HG03354 (cell line): ENCODE data around the gene ZNF646.
A peak's percentile ranks its signal among the peaks of the same experiment; 100 is the strongest.

Experiments
- ATAC-seq: cut with Tn5 transposase; IDR thresholded peaks from one replicate; pipeline ENCODE4 v1.9.1; 2021; ENCODE audit warnings: mild to moderate bottlenecking; ENCODE audit not compliant: unreplicated experiment, poor library complexity, severe bottlenecking

The ZNF646 gene

DNA sequence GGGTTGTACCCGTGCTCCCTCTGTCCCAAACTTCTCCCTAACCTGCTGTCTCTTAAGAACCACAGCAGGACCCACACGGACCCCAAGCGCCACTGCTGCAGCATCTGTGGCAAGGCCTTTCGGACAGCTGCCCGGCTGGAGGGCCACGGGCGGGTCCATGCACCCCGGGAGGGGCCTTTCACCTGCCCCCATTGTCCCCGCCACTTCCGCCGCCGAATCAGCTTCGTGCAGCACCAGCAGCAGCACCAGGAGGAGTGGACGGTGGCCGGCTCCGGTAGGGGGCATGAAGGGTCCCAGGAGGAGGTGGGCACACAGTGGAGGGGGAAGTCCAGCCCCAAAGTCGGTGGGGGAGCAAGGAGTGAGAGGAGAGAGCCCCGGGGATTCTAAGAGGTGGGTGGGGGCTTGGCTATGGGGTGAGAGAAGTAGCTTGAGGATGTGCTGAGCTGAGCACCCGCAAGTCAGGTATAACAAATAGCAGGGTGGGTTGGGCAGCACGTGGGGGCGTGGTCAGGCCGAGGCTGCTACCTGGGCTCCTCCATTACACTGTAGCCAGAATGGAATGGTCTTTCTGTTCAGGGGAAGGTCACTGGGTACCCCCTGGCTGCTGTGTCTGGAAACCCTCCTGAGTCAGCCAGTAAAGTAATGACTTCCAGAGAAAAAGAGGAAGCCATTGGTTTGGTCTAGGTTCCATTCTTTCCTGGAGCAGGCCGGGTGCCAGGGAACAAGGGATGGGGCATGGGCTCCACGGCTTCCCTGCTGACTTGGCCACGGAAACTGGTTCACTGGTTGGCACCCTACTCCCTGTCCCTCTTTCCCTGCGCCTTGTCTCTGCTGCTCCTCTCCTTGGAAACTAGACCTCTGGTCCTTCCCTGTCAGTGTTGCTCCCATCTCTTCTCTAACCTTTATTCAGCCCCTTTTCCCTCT lies 7.5 kb downstream of the ZNF646 start:
- no peak for ATAC-seq

DNA sequence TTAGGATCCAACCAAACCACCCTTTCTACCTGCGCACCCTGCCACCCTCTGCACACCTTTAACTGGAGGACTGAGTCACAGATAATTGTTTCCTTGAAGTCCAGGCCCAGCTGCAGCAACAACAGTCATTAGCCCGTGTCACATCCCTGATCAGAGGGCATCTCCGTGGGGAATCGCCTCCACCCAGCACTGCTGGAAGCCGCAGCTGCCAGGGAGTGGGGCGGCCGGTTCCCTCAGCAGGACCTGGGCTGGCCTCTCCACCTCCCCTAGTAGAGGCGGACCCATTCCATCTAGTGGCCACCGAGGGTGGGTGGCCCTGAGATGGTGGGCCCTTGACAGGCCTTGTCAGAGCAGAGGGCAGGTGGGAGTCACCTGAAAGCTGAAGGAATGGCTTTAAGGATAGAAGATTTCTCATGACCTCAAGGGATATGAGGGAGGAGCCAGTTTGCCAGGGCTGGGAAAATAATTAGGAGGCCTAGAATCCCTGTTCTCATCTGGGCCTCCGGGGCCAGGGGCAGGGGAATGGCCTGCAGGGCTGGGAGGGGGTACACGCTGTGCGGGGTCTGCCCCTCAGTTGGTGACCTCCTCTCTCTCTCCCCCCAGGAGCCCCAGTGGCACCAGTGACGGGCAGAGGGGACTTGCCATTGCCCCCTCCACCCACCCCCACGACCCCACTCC lies 8.3 kb downstream of the ZNF646 start:
- ATAC-seq: no peak

DNA sequence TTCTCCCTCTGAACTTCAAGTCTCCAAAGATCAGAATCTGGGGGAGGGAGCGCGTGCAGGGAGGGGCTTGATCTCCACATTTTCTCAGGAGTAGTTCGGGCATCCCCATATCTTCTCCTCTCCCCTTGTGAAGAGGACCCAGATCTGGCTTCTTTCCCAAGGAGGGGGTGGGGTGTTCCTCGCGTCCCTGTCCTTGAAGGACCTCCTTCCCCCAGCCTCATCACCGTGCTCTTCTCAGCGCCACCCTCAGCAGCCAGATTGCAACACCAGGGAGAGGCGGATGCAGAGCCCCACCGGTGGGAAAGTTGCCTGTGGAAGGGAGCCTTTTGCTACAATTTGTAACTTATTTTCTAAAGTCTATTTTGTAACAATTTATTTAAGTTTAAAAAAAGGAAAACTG lies 8.9 kb downstream of the ZNF646 start:
- no peak for ATAC-seq

GRCh38 chr16:31083556-31083955 lies 9.3 kb downstream of the ZNF646 start:
- ATAC-seq: no peak

- ATAC-seq: no peak
These were observed 9.8 kb downstream of the ZNF646 start for GRCh38 chr16:31083981-31084380.

DNA sequence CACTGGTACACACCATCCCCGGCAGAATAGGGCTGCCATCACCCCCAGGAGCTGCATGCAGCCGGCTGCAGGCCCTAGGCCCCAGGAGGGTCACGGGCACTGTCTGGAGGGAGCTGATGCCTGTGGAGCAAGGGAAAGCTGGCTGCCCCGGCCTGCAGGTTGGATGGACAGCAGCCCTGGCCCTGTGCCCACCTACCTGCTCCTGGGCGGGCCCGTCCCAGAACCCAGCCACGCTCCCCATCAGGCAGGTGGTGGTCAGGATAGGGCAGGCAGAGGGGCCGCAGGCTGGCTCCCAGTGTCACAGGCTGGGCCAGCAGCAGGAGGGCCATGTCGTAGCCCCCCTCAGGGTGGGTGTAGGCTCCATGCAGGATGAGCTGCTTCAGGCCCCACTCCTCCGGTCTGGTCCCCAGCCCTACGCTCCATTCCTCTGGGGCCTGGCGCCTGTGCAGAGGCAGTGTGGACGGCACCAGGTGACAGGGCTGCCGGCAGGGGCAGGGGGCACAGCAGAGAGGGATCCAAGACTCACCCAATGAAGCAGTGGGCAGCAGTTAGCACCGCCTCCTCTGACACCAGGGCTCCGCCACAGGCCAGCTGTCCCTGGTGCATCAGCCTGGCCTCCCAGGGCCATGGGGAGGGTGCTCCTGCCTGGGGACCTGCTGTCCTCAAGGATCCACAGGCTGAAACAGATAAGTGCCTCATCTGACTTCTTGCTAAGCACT lies 10.5 kb downstream of the ZNF646 start:
- ATAC-seq: no peak

GRCh38 chr16:31085411-31085810 lies 11.2 kb downstream of the ZNF646 start:
- ATAC-seq: no peak

DNA sequence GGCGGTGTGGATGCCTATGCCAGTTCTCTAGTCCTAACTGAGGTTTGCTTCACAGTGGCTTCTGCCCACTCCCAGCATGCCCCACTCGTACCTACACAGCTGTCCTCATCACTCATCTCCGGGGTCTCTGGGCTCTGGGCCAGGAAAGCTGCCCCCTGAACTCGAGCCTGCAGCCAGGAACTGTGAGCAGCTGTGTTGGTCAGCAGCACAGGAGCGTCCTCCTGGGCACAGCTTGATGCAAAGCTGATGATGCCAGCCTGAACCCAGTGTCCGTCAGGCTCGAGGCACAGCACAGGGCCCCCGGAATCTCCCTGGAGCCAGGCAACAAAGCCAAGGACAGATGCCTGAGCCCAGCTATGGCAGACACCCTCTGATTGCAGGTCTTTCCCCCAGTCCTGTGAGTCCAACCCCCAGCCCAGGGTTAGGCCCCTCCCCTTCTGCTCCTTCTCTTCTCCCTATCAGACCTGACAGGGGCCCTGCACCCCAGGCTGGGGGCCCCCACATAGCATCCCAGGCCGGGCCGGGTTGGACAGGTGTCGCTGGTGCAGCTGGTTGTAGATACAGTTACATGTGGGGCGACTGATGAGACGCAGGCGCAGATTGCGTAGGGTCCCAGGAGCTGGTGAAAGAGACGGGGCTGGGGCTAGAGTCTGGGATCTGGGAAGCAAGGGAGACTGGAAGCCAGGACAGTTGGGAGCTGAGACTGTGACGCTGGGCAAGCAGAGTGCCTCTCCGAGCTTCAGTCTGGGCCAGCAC lies 11.8 kb downstream of the ZNF646 start:
- ATAC-seq: no peak

DNA sequence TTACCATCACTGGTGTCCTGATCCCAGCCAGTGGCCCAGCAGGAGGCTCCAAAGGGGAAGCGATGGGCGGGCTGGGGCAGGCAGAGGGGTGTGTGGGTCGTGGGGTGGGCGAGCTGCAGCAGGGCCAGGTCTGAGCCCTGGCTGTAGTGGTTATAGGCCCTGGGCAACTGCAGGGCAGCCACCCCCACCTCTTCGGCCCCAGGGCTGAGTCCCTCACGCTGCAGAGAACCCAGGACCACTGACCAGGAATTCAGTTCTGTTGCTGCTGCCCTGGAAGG lies 12.3 kb downstream of the ZNF646 start:
- ATAC-seq: no peak

DNA sequence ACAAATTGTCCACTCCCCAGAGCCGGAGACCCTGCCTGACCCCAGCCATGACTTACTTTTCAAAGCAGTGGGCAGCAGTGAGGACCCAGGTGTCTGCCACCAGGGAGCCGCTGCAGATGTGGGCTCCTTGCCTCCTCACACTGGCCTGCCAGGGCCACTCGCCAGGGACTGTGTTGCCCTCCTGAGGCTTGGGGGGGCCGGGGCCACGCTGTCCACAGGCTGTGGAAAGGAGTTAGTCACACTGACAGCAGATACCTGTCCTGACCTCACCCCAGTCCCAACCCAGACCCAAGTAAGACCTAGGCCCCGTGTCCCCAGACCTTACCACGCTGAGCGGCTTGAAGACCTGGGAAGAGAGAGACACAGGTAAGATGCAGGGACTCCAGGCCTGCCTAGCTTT lies 13.3 kb downstream of the ZNF646 start:
- ATAC-seq: no peak

DNA sequence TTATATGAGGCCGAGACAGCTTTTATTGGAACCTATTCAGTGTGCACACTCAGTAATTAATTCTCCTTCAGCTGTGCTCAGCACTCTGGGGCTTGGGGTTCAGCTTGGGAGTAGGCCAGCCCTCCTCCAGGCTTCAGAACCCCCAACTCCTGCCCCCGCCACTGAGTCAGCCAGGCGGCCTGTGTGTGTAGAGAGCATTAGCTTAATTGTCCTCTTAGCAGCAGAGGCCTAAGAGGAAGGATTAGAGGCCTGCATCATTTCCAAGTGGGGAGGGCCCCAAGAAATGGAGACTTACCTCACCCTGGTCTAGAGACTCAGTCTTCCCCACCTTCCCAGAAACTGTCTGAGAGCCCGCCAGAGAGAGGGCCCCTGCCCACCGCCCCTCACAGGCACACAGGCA lies 13.7 kb downstream of the ZNF646 start:
- no peak for ATAC-seq

- no peak for ATAC-seq
These were observed 14.4 kb downstream of the ZNF646 start, which contains the start of gene PRSS53 for GRCh38 chr16:31088459-31089183. Gene PRSS53, minus strand, starts transcription at chr16:31088943. Its CDS starts 134 bp downstream, at chr16:31088809.

- ATAC-seq: no peak
These were observed 15.0 kb downstream of the ZNF646 start for GRCh38 chr16:31089199-31089598.

GRCh38 chr16:31090540-31090939 lies 16.3 kb downstream of the ZNF646 start:
- no peak for ATAC-seq

- no peak for ATAC-seq
These were observed 18.1 kb downstream of the ZNF646 start for GRCh38 chr16:31092330-31092729.

DNA sequence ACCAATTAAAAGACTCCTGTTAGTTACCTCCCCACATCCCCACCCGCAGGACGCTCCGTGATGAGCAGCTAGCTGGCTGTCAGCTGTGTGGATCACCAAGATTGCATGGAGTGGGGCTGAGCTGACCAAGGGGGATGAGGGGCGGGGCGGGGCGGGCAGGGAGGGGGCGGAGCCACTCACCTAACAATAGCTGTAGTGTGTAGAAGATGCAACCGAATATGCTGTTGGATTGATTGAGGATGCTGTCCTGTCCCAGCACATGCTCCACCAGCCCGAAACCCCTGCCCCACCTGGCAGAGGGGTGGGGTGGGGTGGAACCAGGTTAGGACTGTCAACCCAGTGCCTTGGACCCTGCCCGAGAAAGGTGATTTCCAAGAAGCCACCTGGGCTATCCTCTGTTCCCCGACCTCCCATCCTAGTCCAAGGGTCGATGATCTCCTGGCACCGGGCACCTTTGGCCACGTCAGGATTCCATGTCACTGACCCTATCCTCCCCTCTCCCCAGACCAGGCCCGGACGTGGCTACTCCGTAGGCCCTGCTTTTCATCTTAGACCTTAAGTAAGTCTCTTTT lies 19.0 kb downstream of the ZNF646 start:
- no peak for ATAC-seq

DNA sequence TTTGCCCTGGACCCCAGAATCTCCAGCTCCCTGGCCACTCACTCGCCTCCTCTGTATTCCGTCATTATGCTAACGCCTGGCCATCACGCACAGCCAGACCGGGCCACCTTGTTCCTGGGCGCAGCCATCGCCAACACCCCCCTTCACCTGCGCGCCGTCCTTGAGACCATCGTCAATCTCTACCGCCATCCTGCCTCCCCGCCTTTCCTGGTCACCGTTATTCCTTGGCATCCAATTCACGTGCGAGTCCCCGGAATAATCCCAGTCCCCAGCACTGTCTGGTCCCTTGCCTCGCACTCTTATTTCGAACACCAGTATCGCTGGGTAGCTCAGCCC lies 19.8 kb downstream of the ZNF646 start:
- peak; percentile 12 for ATAC-seq

GRCh38 chr16:31094424-31095120 lies 20.4 kb downstream of the ZNF646 start, which contains the start of gene VKORC1:
Gene VKORC1, minus strand, starts transcription at chr16:31094797. Its CDS starts 68 bp downstream, at chr16:31094729.
- peak; percentile 86 for ATAC-seq
